ENCODE measurements around the gene OR2T3. TPM values are rescaled to one million over a fixed set of nuclear protein-coding genes. Genes with fewer than 3 reads are reported as not detected.
"Not testable (repeated sequence)": the region's sequence is repeated elsewhere in the genome, so short reads cannot be mapped to it uniquely, and the experiment has no call there.

Gene OR2T3
- total RNA-seq (not detected), polyA plus RNA-seq (not detected)

GRCh38 chr1:248473051-248473450 lies at the start of gene OR2T3:
TSS of gene OR2T3 (plus strand) at chr1:248473351. CDS start at chr1:248473351, 0 bp downstream.
- H3K36me3 ChIP-seq (ENCODE audit: control insufficient read depth in 4 of 4, insufficient read depth in 3 of 4, low read depth in 1 of 4, low read length in 3 of 4); DNase-seq (ENCODE audit: low spot score); H3K27ac ChIP-seq (ENCODE audit: low read depth in 1 of 2, low read length in 2 of 2); H3K27me3 ChIP-seq (ENCODE audit: control insufficient read depth in 4 of 4, insufficient read depth in 4 of 4, low read length in 3 of 4); H3K9me3 ChIP-seq (ENCODE audit: control insufficient read depth in 4 of 4, low read length in 3 of 4); H3K4me3 ChIP-seq (ENCODE audit: low read depth in 1 of 3, low read length in 3 of 3); H3K9ac ChIP-seq (ENCODE audit: low read depth in 1 of 2, low read length in 2 of 2); H3K4me1 ChIP-seq (ENCODE audit: control insufficient read depth in 4 of 4, insufficient read depth in 4 of 4, low read length in 3 of 4): not testable (repeated sequence)
- WGBS, result 77% methylated on average over 2 of the region's 2 CpGs

GRCh38 chr1:248427526-248428191 lies 45.5 kb upstream of the OR2T3 start:
- H3K36me3 ChIP-seq (ENCODE audit: control insufficient read depth in 4 of 4, insufficient read depth in 3 of 4, low read depth in 1 of 4, low read length in 3 of 4); H3K27ac ChIP-seq (ENCODE audit: low read depth in 1 of 2, low read length in 2 of 2); H3K27me3 ChIP-seq (ENCODE audit: control insufficient read depth in 4 of 4, insufficient read depth in 4 of 4, low read length in 3 of 4); H3K9ac ChIP-seq (ENCODE audit: low read depth in 1 of 2, low read length in 2 of 2); H3K4me3 ChIP-seq (ENCODE audit: low read depth in 1 of 3, low read length in 3 of 3); H3K9me3 ChIP-seq (ENCODE audit: control insufficient read depth in 4 of 4, low read length in 3 of 4); H3K4me1 ChIP-seq (ENCODE audit: control insufficient read depth in 4 of 4, insufficient read depth in 4 of 4, low read length in 3 of 4); DNase-seq (ENCODE audit: low spot score): not testable (repeated sequence)
- WGBS, result 51% methylated on average over 3 of the region's 3 CpGs

- not testable (repeated sequence) for H3K4me3 ChIP-seq (ENCODE audit: low read depth in 1 of 3, low read length in 3 of 3); DNase-seq (ENCODE audit: low spot score); H3K27ac ChIP-seq (ENCODE audit: low read depth in 1 of 2, low read length in 2 of 2); H3K4me1 ChIP-seq (ENCODE audit: control insufficient read depth in 4 of 4, insufficient read depth in 4 of 4, low read length in 3 of 4); H3K9me3 ChIP-seq (ENCODE audit: control insufficient read depth in 4 of 4, low read length in 3 of 4); H3K36me3 ChIP-seq (ENCODE audit: control insufficient read depth in 4 of 4, insufficient read depth in 3 of 4, low read depth in 1 of 4, low read length in 3 of 4); H3K27me3 ChIP-seq (ENCODE audit: control insufficient read depth in 4 of 4, insufficient read depth in 4 of 4, low read length in 3 of 4); H3K9ac ChIP-seq (ENCODE audit: low read depth in 1 of 2, low read length in 2 of 2)
- 63% methylated on average over 3 of the region's 3 CpGs for WGBS
Observed at GRCh38 chr1:248428192-248428533, 45.0 kb upstream of the OR2T3 start.

- H3K9ac ChIP-seq (ENCODE audit: low read depth in 1 of 2, low read length in 2 of 2); DNase-seq (ENCODE audit: low spot score); H3K4me3 ChIP-seq (ENCODE audit: low read depth in 1 of 3, low read length in 3 of 3); H3K27ac ChIP-seq (ENCODE audit: low read depth in 1 of 2, low read length in 2 of 2); H3K36me3 ChIP-seq (ENCODE audit: control insufficient read depth in 4 of 4, insufficient read depth in 3 of 4, low read depth in 1 of 4, low read length in 3 of 4); H3K27me3 ChIP-seq (ENCODE audit: control insufficient read depth in 4 of 4, insufficient read depth in 4 of 4, low read length in 3 of 4); H3K9me3 ChIP-seq (ENCODE audit: control insufficient read depth in 4 of 4, low read length in 3 of 4); H3K4me1 ChIP-seq (ENCODE audit: control insufficient read depth in 4 of 4, insufficient read depth in 4 of 4, low read length in 3 of 4): not testable (repeated sequence)
- WGBS, result 68% methylated on average over 11 of the region's 11 CpGs
Observed at GRCh38 chr1:248431683-248432082, 41.5 kb upstream of the OR2T3 start.

- 52% methylated on average over 4 of the region's 4 CpGs for WGBS
- not testable (repeated sequence) for H3K27ac ChIP-seq (ENCODE audit: low read depth in 1 of 2, low read length in 2 of 2); H3K9ac ChIP-seq (ENCODE audit: low read depth in 1 of 2, low read length in 2 of 2); DNase-seq (ENCODE audit: low spot score); H3K4me1 ChIP-seq (ENCODE audit: control insufficient read depth in 4 of 4, insufficient read depth in 4 of 4, low read length in 3 of 4); H3K36me3 ChIP-seq (ENCODE audit: control insufficient read depth in 4 of 4, insufficient read depth in 3 of 4, low read depth in 1 of 4, low read length in 3 of 4); H3K9me3 ChIP-seq (ENCODE audit: control insufficient read depth in 4 of 4, low read length in 3 of 4); H3K27me3 ChIP-seq (ENCODE audit: control insufficient read depth in 4 of 4, insufficient read depth in 4 of 4, low read length in 3 of 4); H3K4me3 ChIP-seq (ENCODE audit: low read depth in 1 of 3, low read length in 3 of 3)
Observed at GRCh38 chr1:248432201-248432600, 41.0 kb upstream of the OR2T3 start.

GRCh38 chr1:248433811-248434415 lies 39.2 kb upstream of the OR2T3 start:
- not testable (repeated sequence) for H3K4me3 ChIP-seq (ENCODE audit: low read depth in 1 of 3, low read length in 3 of 3); H3K27me3 ChIP-seq (ENCODE audit: control insufficient read depth in 4 of 4, insufficient read depth in 4 of 4, low read length in 3 of 4); H3K36me3 ChIP-seq (ENCODE audit: control insufficient read depth in 4 of 4, insufficient read depth in 3 of 4, low read depth in 1 of 4, low read length in 3 of 4); DNase-seq (ENCODE audit: low spot score); H3K9ac ChIP-seq (ENCODE audit: low read depth in 1 of 2, low read length in 2 of 2); H3K4me1 ChIP-seq (ENCODE audit: control insufficient read depth in 4 of 4, insufficient read depth in 4 of 4, low read length in 3 of 4); H3K27ac ChIP-seq (ENCODE audit: low read depth in 1 of 2, low read length in 2 of 2); H3K9me3 ChIP-seq (ENCODE audit: control insufficient read depth in 4 of 4, low read length in 3 of 4)
- 90% methylated on average over 36 of the region's 38 CpGs for WGBS

GRCh38 chr1:248434913-248435312 lies 38.2 kb upstream of the OR2T3 start:
- not testable (repeated sequence) for H3K4me3 ChIP-seq (ENCODE audit: low read depth in 1 of 3, low read length in 3 of 3); H3K4me1 ChIP-seq (ENCODE audit: control insufficient read depth in 4 of 4, insufficient read depth in 4 of 4, low read length in 3 of 4); DNase-seq (ENCODE audit: low spot score); H3K27me3 ChIP-seq (ENCODE audit: control insufficient read depth in 4 of 4, insufficient read depth in 4 of 4, low read length in 3 of 4); H3K36me3 ChIP-seq (ENCODE audit: control insufficient read depth in 4 of 4, insufficient read depth in 3 of 4, low read depth in 1 of 4, low read length in 3 of 4); H3K9me3 ChIP-seq (ENCODE audit: control insufficient read depth in 4 of 4, low read length in 3 of 4); H3K27ac ChIP-seq (ENCODE audit: low read depth in 1 of 2, low read length in 2 of 2); H3K9ac ChIP-seq (ENCODE audit: low read depth in 1 of 2, low read length in 2 of 2)
- whole genome bisulfite sequencing, result 84% methylated on average over 4 of the region's 6 CpGs

- not testable (repeated sequence) for H3K4me1 ChIP-seq (ENCODE audit: control insufficient read depth in 4 of 4, insufficient read depth in 4 of 4, low read length in 3 of 4); H3K9ac ChIP-seq (ENCODE audit: low read depth in 1 of 2, low read length in 2 of 2); H3K9me3 ChIP-seq (ENCODE audit: control insufficient read depth in 4 of 4, low read length in 3 of 4); H3K27me3 ChIP-seq (ENCODE audit: control insufficient read depth in 4 of 4, insufficient read depth in 4 of 4, low read length in 3 of 4); DNase-seq (ENCODE audit: low spot score); H3K36me3 ChIP-seq (ENCODE audit: control insufficient read depth in 4 of 4, insufficient read depth in 3 of 4, low read depth in 1 of 4, low read length in 3 of 4); H3K4me3 ChIP-seq (ENCODE audit: low read depth in 1 of 3, low read length in 3 of 3); H3K27ac ChIP-seq (ENCODE audit: low read depth in 1 of 2, low read length in 2 of 2)
- WGBS, result 69% methylated on average over 3 of the region's 3 CpGs
Observed at GRCh38 chr1:248436303-248436702, 36.8 kb upstream of the OR2T3 start.

All from liver (tissue), 9 donors.